HG02938 (cell line): ENCODE results near the gene NFIA.

Experiments
- ATAC-seq: cut with Tn5 transposase; IDR thresholded peaks from one replicate; pipeline ENCODE4 v1.9.1; 2021; ENCODE audit warnings: mild to moderate bottlenecking, moderate library complexity; ENCODE audit not compliant: unreplicated experiment

Gene NFIA

GRCh38 chr1:61386323-61386722 is 304.0 kb downstream of the NFIA start:
- no peak for ATAC-seq

GRCh38 chr1:61386770-61387169 is 304.4 kb downstream of the NFIA start:
- ATAC-seq: no peak

GRCh38 chr1:61387829-61388228 is 305.5 kb downstream of the NFIA start:
- no peak for ATAC-seq

- no peak for ATAC-seq
Measured at GRCh38 chr1:61388566-61388965, 306.2 kb downstream of the NFIA start.

- no peak for ATAC-seq
Measured at GRCh38 chr1:61389194-61389925, 307.0 kb downstream of the NFIA start.

- no peak for ATAC-seq
Measured at GRCh38 chr1:61389926-61390845, 307.8 kb downstream of the NFIA start.

GRCh38 chr1:61391730-61392129 is 309.4 kb downstream of the NFIA start:
- no peak for ATAC-seq

- no peak for ATAC-seq
Measured at GRCh38 chr1:61392409-61393242, 310.3 kb downstream of the NFIA start.

GRCh38 chr1:61393575-61393974 is 311.2 kb downstream of the NFIA start:
- ATAC-seq: no peak

GRCh38 chr1:61395146-61395800 is 312.9 kb downstream of the NFIA start:
- no peak for ATAC-seq

GRCh38 chr1:61397495-61397894 is 315.1 kb downstream of the NFIA start:
- no peak for ATAC-seq

- no peak for ATAC-seq
Measured at GRCh38 chr1:61397935-61398334, 315.6 kb downstream of the NFIA start.

GRCh38 chr1:61399199-61399598 is 316.8 kb downstream of the NFIA start:
- no peak for ATAC-seq

- ATAC-seq: no peak
Measured at GRCh38 chr1:61400131-61400770, 317.9 kb downstream of the NFIA start.

GRCh38 chr1:61400997-61401396 is 318.6 kb downstream of the NFIA start:
- no peak for ATAC-seq

GRCh38 chr1:61403679-61404596 is 321.6 kb downstream of the NFIA start:
- ATAC-seq: no peak

GRCh38 chr1:61404597-61405376 is 322.4 kb downstream of the NFIA start:
- ATAC-seq: no peak

- ATAC-seq: no peak
Measured at GRCh38 chr1:61406467-61406866, 324.1 kb downstream of the NFIA start.
